SK-N-SH (cell line): ENCODE data around the gene ANKS4B.

Source experiments
- EP300 ChIP-seq, 2 experiments: IDR thresholded peaks; 2 replicates each; pipeline versions ENCODE4 v1.4.0 to v1.6.1; 2012; ENCODE audit warnings: borderline replicate concordance in 1 of 2, low read depth in 1 of 2, low read length in 1 of 2
- MAX ChIP-seq: IDR thresholded peaks from 2 replicates; pipeline ENCODE4 v1.4.0; 2012; ENCODE audit warnings: low read depth
- RAD21 ChIP-seq: IDR thresholded peaks from 2 replicates; pipeline ENCODE4 v1.6.1; 2012; ENCODE audit warnings: mild to moderate bottlenecking, low read length
- REST ChIP-seq: IDR thresholded peaks from 2 replicates; pipeline ENCODE4 v1.6.1; 2012; ENCODE audit warnings: mild to moderate bottlenecking, low read depth, low read length, moderate library complexity
- RFX5 ChIP-seq: IDR thresholded peaks from 2 replicates; pipeline ENCODE4 v1.6.1; 2012; ENCODE audit warnings: mild to moderate bottlenecking, improper control_type of control experiment, low read length
- USF1 ChIP-seq: IDR thresholded peaks from 2 replicates; pipeline ENCODE4 v1.4.0; 2012; ENCODE audit warnings: low read depth, borderline replicate concordance
- ZBTB33 ChIP-seq: IDR thresholded peaks from 2 replicates; pipeline ENCODE4 v1.4.0; 2012; ENCODE audit warnings: low read depth, borderline replicate concordance

- TF ChIP-seq EP300 (IDR thresholded peaks at IDR 0.05; ENCODE audit: borderline replicate concordance in 1 of 2, low read depth in 1 of 2, low read length in 1 of 2): no peak
- no peak for TF ChIP-seq RFX5
- TF ChIP-seq USF1: no peak
- TF ChIP-seq REST: no peak
- TF ChIP-seq ZBTB33: no peak
- no peak for TF ChIP-seq RAD21
- no peak for TF ChIP-seq MAX
Measured at GRCh38 chr16:21227866-21228265, 5.6 kb upstream of the ANKS4B start.
